GM19438 (cell line): Measurements from ENCODE around the gene MAT1A.
"Not testable (repeated sequence)": the region's sequence is repeated elsewhere in the genome, so short reads cannot be mapped to it uniquely, and the experiment has no call there.

Experiments
- ATAC-seq: cut with Tn5 transposase; IDR thresholded peaks from one replicate; pipeline ENCODE4 v1.9.1; 2021; ENCODE audit warnings: low read depth; ENCODE audit not compliant: unreplicated experiment

MAT1A gene

GRCh38 chr10:80236457-80236856 is 53.0 kb downstream of the MAT1A start:
- ATAC-seq = not testable (repeated sequence)

DNA sequence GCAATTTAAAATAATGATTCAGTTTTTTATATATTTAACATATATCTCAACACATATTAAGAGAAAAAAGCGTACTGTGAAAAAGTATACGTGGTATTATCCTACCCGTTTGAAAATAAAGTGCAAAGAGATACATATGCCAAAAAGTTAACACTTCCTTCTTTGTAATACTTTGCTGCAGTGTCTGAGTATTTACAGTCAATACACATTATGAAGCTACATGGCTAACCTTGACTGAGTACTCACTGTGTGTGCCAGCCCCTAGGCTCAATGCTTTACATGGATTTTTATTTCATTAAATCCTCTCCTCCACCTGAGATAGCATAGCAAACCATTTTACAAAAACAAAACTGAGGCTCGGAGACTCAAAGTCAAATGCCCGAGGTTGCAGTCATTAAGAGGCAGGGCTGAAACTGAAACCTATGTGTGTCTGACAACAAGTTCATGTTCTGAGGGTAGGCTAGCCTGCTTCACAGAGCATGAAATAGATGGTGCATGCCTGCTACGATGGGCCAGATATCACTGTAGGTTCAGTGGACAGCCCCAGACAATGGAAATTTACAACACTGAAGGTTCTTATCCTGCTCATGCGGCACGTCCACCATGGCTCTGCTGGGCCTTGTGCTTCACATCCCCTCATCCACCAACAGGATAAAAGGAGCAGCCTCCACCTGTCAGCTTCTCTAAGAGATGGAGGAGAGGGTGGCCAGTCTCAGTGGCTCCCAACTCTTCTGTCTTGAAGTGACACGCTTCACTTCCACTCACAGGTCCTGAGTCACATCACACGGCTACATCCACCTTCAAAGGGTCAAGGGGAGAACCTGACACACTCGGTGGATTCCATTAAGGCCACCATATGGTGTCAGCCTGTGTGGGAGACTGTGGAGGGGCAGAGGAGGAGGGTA is 54.9 kb downstream of the MAT1A start:
- ATAC-seq = peak; percentile 100

DNA sequence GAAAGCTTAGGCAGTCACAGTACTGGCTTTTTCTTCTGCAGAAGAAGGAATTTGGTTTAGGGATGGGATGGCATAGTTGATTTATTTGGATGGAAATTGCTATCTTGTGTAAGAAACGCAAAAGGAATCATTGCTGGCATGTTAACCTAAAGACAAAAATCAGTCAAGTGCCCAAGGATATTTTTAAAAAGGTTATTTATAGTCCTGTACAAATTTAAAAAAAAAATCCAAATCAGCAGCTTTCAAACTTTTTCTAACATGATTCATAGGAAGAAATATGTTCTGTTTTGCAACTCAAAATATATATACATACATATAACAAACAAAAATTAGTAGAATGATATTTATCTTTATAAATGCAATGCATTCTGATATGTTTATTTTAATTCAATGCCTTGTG is 55.6 kb downstream of the MAT1A start:
- ATAC-seq = not testable (repeated sequence)

DNA sequence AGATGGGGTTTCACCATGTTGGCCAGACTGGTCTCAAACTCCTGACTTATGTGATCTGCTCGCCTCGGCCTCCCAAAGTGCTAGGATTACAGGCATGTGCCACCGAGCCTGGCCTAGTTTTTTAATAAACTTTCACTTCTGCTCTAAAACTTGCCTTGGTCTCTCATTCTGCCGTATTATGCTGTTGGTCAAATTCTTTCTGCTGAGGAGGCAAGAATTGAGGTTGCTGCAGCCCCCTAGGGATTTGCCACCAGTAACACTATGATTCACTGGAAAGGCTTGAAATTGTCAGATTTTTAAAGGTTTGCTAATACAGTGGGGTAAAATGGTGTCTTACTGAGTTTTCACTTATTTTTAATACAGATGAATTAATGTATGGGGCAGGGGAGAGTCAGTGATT is 62.7 kb downstream of the MAT1A start:
- peak; percentile 71 for ATAC-seq

DNA sequence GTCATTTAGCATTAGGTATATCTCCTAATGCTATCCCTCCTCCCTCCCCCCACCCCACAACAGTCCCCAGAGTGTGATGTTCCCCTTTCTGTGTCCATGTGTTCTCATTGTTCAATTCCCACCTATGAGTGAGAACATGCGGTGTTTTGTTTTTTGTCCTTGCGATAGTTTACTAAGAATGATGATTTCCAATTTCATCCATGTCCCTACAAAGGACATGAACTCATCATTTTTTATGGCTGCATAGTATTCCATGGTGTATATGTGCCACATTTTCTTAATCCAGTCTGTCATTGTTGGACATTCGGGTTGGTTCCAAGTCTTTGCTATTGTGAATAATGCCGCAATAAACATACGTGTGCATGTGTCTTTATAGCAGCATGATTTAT is 66.4 kb downstream of the MAT1A start:
- ATAC-seq = not testable (repeated sequence)
